ENCODE results near the gene CEP162. TPM values are rescaled to one million over a fixed set of nuclear protein-coding genes. Genes with fewer than 3 reads are reported as not detected.

Gene CEP162
- total and polyA plus RNA-seq, 2 of the 8 experiments (the other 6 are each of a cell fraction or from before 2014, with no cell fraction given), result 1.3 to 10.6 TPM

DNA sequence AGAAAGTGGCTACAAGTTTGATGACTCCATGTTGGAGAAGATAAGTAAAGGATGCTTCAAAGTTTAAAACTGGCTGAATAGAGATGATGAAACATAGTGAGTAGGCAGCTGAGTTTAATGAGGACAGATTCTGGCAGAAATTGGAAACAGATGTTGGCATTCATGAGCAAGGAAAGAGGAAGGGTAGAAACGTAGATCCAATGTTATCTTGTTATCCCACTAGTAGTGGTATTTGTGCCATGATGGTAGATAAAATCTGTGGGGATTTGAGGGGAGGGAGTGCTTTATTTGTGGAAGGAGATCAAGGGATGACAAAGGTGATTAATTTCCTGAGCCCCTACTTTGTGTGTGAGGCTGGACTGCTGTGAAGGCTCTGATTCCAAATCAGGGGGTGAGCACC lies 124.4 kb downstream of the CEP162 start:
- Histone ChIP-seq H2BK20ac (ENCODE audit: low read length) (no peak overlapping the region), H3K56ac (replicated peaks; ENCODE audit: insufficient read length, low read depth, low read length) (no peak overlapping the region), H3K14ac (ENCODE audit: insufficient read length) (no peak overlapping the region), H3K4me3 (ENCODE audit: extremely low read depth in 1 of 4, insufficient read depth in 2 of 4, low read depth in 3 of 4, low read length in 4 of 4) (no peak overlapping the region), H2BK5ac (ENCODE audit: low read depth, low read length) (no peak overlapping the region), H3K9ac (replicated peaks in 1 of 4; ENCODE audit: extremely low read depth in 1 of 4, low read depth in 3 of 4, low read length in 3 of 4) (no peak overlapping the region), H3K27me3 (replicated peaks in 1 of 4; ENCODE audit: control insufficient read depth in 3 of 4, extremely low read depth in 1 of 4, insufficient read depth in 3 of 4, low read length in 3 of 4) (no peaks in the 10 kb centered on the region), H3K79me1 (ENCODE audit: low read depth, low read length) (no peaks in the 10 kb centered on the region), H3K4me1 (replicated peaks in 1 of 4; ENCODE audit: control insufficient read depth in 3 of 4, insufficient read depth in 4 of 4, low read length in 3 of 4) (no peaks in the 10 kb centered on the region), H3K18ac (ENCODE audit: extremely low read depth, low read length) (no peak overlapping the region), H4K5ac (ENCODE audit: insufficient read length, low read depth, low read length) (no peak overlapping the region), H4K8ac (ENCODE audit: extremely low read depth, insufficient read depth, low read length) (no peak overlapping the region), H4K91ac (replicated peaks; ENCODE audit: insufficient read length, low read length) (no peak overlapping the region), H2AK5ac (ENCODE audit: low read depth, low read length) (no peak overlapping the region), H3K27ac (ENCODE audit: low read depth, low read length) (no peak overlapping the region), H3K79me2 (ENCODE audit: control insufficient read depth in 1 of 2, insufficient read depth in 2 of 2, low read length in 2 of 2) (no peaks in the 10 kb centered on the region), H2BK120ac (replicated peaks; ENCODE audit: low read depth, low read length) (no peak overlapping the region), H3K4me2 (ENCODE audit: insufficient read depth in 1 of 2, low read depth in 2 of 2, low read length in 2 of 2) (no peak overlapping the region), H3K23ac (ENCODE audit: insufficient read length) (no peak overlapping the region), H2BK15ac (ENCODE audit: low read length) (no peak overlapping the region), H3K23me2 (ENCODE audit: low read depth, low read length) (peaks cover 1% of the 10 kb centered on the region; the same call in 1 of the 2 replicates), H3K4ac (replicated peaks; ENCODE audit: insufficient read length, low read depth, low read length) (no peak overlapping the region), H4K20me1 (replicated peaks in 1 of 2; ENCODE audit: control insufficient read depth in 1 of 2, insufficient read depth in 2 of 2, low read length in 2 of 2) (no peaks in the 10 kb centered on the region), H3K36me3 (ENCODE audit: control insufficient read depth in 2 of 4, insufficient read depth in 4 of 4, low read length in 3 of 4) (no peaks in the 10 kb centered on the region), H2BK12ac (ENCODE audit: low read depth, low read length) (no peak overlapping the region), H2AFZ (ENCODE audit: low read length) (no peak overlapping the region), H3K9me3 (ENCODE audit: insufficient read depth in 2 of 2, low read depth in 1 of 2, low read length in 1 of 2) (peaks cover 0 to 3% of the 10 kb centered on the region in 2 experiments; a peak in 1 of 4 replicates)
- WGBS, 2 experiments (ENCODE audit: extremely low coverage in 1 of 2, insufficient coverage in 1 of 2, insufficient read length in 1 of 2, insufficient replicate concordance in 2 of 2, low coverage in 1 of 2, low lambda C conversion rate in 2 of 2, missing lambda C conversion rate in 1 of 2), result 80% methylated on average over 1 of the region's 1 CpG; no CpG with 5 or more reads in 1 of the 2 experiments
- CTCF ChIA-PET (ENCODE audit: partially characterized antibody), result interaction anchor here (0.7 to 1.5 kb wide), 4 partner anchors 9 to 567 kb away, joined by 3 read pairs; no protein-coding TSS in a partner anchor
- DNase-seq (ENCODE audit: low read depth in 1 of 2, low spot score in 2 of 2), result no peak
- POLR2A ChIA-PET (ENCODE audit: partially characterized antibody), result no interaction called here
- no peak for FAIRE-seq
- no peak for TF ChIP-seq SUZ12 (IDR thresholded peaks at IDR 0.05; ENCODE audit: low read length)
- no peak for TF ChIP-seq CBX8 (IDR thresholded peaks at IDR 0.05; ENCODE audit: borderline replicate concordance, low read depth, low read length)
- no peak for TF ChIP-seq BCL11A (IDR thresholded peaks at IDR 0.05; ENCODE audit: low read depth in 2 of 2, low read length in 2 of 2)
- no peak for TF ChIP-seq YY1 (IDR thresholded peaks at IDR 0.05; ENCODE audit: low read depth, low read length)
- no peak for TF ChIP-seq EZH2 (IDR thresholded peaks at IDR 0.05; ENCODE audit: low read depth, low read length, severe bottlenecking)
- no peak for TF ChIP-seq SIN3A (conservative IDR thresholded peaks at IDR 0.05 in 1 of 2, IDR thresholded peaks at IDR 0.05 in 1 of 2; ENCODE audit: low read depth in 1 of 2, low read length in 2 of 2)
- no peak for TF ChIP-seq TAF7 (optimal IDR thresholded peaks at IDR 0.05; ENCODE audit: borderline replicate concordance, low read depth, low read length)
- TF ChIP-seq, protein P1, sequence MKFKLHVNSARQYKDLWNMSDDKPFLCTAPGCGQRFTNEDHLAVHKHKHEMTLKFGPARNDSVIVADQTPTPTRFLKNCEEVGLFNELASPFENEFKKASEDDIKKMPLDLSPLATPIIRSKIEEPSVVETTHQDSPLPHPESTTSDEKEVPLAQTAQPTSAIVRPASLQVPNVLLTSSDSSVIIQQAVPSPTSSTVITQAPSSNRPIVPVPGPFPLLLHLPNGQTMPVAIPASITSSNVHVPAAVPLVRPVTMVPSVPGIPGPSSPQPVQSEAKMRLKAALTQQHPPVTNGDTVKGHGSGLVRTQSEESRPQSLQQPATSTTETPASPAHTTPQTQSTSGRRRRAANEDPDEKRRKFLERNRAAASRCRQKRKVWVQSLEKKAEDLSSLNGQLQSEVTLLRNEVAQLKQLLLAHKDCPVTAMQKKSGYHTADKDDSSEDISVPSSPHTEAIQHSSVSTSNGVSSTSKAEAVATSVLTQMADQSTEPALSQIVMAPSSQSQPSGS (IDR thresholded peaks at IDR 0.05; ENCODE audit: low read length), result no peak
- TF ChIP-seq CBX5 (IDR thresholded peaks at IDR 0.05; ENCODE audit: low read depth, low read length), result no peak
- TF ChIP-seq SP4 (IDR thresholded peaks at IDR 0.05; ENCODE audit: low read length), result no peak
- TF ChIP-seq SIRT6 (IDR thresholded peaks at IDR 0.05; ENCODE audit: low read length), result no peak
- TF ChIP-seq HDAC2 (IDR thresholded peaks at IDR 0.05; ENCODE audit: borderline replicate concordance in 1 of 2, low read depth in 2 of 2, low read length in 2 of 2), result no peak

All from H1 (cell line).